HTR-8/SVneo (cell line): Measurements from ENCODE around the gene ZNF547.

Source experiments
- DNase-seq: peaks from one replicate; pipeline ENCODE4 v3.0.0; 2011; ENCODE audit warnings: low spot score, mixed read lengths; ENCODE audit not compliant: insufficient read length
- FAIRE-seq: peaks from 2 replicates; lab custom pipeline; 2011; peaks lifted over from hg19 to GRCh38; lab: Jason Lieb, UNC

The ZNF547 gene

GRCh38 chr19:57362997-57363687, at the start of gene ZNF547, which contains the start of gene TRAPPC2B:
ZNF547 (plus strand) TSS chr19:57363551; CDS start chr19:57368556, 5,005 bp downstream.
TRAPPC2B (plus strand) TSS chr19:57363551; CDS start chr19:57364834, 1,283 bp downstream.
- FAIRE-seq, result peak; percentile 99
- peak; percentile 94 for DNase-seq

GRCh38 chr19:57314146-57314545, 49.2 kb upstream of the ZNF547 start:
- DNase-seq (no peak), FAIRE-seq (no peak)

GRCh38 chr19:57317503-57317902, 45.8 kb upstream of the ZNF547 start:
- no peak for DNase-seq
- FAIRE-seq, result no peak

DNA sequence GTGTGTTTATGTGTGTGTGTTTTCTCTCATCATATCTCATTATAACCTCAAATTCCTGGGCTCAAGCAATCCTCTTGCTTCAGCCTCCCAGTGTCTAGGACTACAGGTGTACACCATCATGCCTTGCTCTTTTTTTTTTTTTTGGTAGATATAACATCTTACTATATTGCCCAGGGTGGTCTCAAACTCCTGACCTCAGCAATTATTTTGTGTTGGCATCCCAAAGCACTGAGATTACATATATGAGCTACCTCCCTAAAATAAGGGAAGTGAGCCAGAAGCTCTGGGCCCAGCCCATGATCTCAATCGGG, 43.5 kb upstream of the ZNF547 start:
- DNase-seq, result no peak
- no peak for FAIRE-seq

DNA sequence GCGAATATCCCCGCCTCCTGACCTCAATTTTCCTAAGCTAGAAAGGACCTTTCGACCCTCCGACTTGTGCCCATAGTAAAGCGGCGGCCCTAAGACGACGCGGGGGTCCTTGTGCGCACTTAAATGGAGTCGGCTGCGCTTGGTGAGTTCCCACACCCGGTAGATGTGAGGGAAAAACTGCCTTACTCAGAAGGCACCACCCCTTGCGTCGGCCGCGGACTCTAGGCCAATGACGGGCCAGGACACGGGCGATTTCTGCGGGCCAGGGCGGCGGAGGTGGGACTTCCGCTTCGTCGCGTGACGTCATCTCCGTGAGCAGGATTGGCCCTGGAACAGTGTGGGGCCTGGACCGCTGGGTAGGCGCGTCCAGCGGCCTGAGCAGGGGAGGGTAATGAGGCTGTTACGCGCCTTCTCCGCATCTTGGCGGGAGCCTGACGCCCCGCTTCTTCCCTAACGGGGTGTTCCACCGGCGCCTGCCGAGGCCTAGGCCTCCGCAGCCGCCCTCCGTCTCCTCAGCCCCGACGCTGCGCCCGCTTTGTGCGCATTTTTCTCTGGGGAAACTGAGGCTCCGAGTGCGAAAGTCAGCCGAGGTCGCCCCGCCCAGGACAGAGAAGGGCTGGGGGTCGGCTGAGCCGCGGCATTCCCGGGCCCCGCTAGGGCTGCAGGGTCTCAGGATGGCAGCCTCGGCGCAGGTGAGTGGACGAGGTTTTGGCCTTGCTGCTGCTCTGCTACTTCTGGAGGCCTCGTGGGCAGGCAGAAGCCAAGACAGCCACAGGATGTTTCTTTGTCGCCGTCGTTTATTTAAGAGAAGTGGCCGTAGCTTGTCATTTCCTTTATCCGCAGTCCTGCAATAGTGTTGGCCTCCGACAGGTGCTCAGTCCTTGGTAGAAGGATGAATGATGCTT, 42.9 kb upstream of the ZNF547 start, which contains the start of gene ZNF543:
TSS of gene ZNF543 (plus strand) at position 293 of the 905 bp plus-strand sequence. CDS start at position 675, 382 bp downstream.
- FAIRE-seq (peak; percentile 99), DNase-seq (peak; percentile 97)

DNA sequence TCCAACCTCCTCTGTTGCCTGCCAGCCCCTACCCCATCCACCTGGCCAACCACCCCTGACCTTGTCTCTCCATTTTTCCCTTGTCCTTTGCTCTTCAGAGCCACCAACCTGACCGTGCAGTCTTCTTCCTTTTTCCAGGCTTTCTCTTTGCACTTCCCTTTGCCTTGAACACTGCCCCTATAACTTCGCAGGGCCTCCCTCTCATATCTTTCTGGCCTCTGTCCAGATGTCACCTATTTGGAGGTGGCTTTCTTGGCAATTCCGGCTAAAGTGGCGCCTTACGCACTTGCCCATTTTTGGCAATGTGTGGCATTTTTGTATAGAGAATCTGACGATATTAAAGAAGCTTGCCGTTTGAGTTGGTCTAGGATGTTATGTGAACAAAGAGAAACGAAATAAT, 42.2 kb upstream of the ZNF547 start:
- DNase-seq, result no peak
- FAIRE-seq, result no peak

DNA sequence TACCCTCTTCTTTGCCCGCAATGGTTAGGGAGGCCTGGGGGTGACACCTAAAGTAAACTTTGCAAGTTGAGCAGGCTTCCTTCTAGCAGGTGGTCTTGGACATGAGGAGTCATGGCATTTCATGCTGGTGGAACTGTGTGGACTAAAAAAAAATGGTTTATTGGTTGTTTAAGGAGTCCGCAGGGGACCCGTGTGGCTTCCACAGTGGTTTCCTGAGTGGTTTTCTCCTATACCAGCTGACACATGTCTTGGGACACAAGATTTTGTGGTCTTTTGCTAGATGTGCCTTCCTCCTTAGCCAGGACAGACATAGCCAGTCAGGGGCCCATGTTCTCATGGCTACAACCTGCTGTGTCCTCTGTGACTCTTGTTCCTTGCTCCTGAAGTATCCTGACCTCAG, 41.6 kb upstream of the ZNF547 start:
- no peak for FAIRE-seq

DNA sequence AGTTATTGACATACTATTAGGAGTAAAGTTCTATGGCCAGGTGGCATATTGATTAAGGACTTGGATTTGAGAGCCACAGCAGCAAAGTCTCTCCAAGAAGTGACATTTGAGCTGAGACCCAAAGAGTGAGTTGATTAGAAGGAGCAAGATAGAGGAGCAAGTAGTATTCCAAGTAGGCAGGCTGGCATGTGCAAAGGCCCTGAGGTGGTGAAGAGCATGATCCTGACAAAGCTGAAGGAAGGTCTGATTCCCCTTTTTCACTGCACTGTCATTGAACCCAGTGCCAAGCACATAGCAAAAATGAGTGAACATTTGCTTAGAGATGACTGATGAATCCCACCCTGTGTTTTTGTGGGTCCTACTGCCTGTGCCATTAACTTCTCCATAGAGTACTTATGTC, 38.4 kb upstream of the ZNF547 start:
- no peak for FAIRE-seq
- no peak for DNase-seq

More for the DNA sequence above, 41.6 kb upstream of the ZNF547 start:
- DNase-seq, result no peak

GRCh38 chr19:57327993-57328392, 35.4 kb upstream of the ZNF547 start:
- DNase-seq, result no peak
- peak; percentile 52 for FAIRE-seq

GRCh38 chr19:57334191-57334590, 29.2 kb upstream of the ZNF547 start:
- FAIRE-seq, result no peak

GRCh38 chr19:57338877-57339276, 24.5 kb upstream of the ZNF547 start:
- FAIRE-seq, result no peak
- DNase-seq, result no peak

More at GRCh38 chr19:57334191-57334590, 29.2 kb upstream of the ZNF547 start:
- no peak for DNase-seq

DNA sequence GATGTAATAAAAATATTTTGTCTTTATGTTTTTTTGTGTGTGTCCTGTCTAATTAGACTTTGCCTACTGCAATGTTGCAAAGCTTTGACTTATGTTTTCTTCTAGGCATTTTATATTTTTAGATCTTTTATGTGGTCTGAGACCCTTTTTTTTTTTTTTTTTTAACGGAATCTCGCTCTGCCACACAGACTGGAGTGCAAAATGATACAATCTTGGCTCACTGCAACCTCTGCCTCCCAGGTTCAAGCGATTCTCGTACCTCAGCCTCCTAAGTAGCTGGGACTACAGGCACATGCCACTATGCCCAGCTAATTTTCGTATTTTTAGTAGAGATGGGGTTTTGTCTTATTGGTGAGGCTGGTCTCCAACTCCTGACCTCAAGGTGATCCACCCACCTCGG, 20.8 kb upstream of the ZNF547 start:
- no peak for FAIRE-seq
- no peak for DNase-seq

GRCh38 chr19:57348136-57348535, 15.2 kb upstream of the ZNF547 start:
- FAIRE-seq, result no peak
- no peak for DNase-seq

GRCh38 chr19:57350877-57351805, 12.2 kb upstream of the ZNF547 start, which contains the start of gene ZNF304:
ZNF304 (plus strand) TSS chr19:57351271; CDS start chr19:57351665, 394 bp downstream.
- peak; percentile 94 for DNase-seq
- peak; percentile 75 for FAIRE-seq

DNA sequence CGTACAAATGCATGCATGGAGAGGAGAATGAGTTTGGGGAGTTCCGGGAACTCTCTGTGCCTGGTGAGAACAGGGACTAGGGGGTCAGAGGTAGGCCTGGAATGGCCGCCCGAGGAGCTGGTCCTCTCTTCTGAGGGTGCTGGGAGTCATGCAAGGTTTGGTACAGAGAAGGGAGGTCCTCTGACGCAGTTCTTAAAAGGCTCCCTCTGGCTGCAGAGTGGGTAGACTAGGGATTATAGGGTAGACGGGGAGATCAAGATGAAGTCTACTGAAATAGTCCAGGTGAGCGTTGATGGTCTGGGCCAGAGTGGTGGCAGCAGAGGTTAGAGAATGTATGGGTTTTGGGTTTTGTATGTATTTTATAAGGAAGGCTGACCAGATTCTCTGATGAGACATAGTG, 11.5 kb upstream of the ZNF547 start:
- no peak for FAIRE-seq

GRCh38 chr19:57355916-57356315, 7.4 kb upstream of the ZNF547 start:
- no peak for DNase-seq
- FAIRE-seq, result no peak

More for the DNA sequence above, 11.5 kb upstream of the ZNF547 start:
- DNase-seq, result no peak

- FAIRE-seq, result no peak
- DNase-seq, result no peak
Measured at GRCh38 chr19:57357406-57357805, 5.9 kb upstream of the ZNF547 start.

DNA sequence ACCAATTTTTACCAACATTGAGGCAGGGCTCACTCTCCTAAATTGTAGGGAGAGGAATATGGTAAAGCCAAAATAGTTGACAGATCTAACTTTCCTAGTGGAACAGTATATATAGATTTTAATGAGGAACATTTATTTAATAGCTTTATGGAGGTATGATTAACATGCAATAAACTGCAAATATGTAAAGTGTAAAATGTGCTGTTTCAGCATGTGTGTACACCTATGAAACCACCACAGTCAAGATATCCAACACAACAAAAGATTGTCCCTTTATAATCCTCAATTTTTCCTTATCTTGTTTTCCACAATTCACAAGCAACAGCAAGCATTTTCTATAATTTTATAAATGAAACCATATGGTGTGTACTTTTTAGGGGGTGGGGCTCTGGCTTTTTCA, 4.1 kb upstream of the ZNF547 start:
- DNase-seq, result no peak
- no peak for FAIRE-seq

- DNase-seq, result no peak
- FAIRE-seq, result no peak
Measured at GRCh38 chr19:57362419-57362818, 932 bp upstream of the ZNF547 start.

- DNase-seq, result no peak
- no peak for FAIRE-seq
Measured at GRCh38 chr19:57363688-57364181, 384 bp downstream of the ZNF547 start.
